ENCODE measurements around the gene TSPAN17. TPM values are rescaled to one million over a fixed set of nuclear protein-coding genes. Genes with fewer than 3 reads are reported as not detected.
A peak's percentile ranks its signal among the peaks of the same experiment; 100 is the strongest.

TSPAN17 gene
- total and polyA plus RNA-seq, 9 of the 15 experiments (the other 6 are each of a cell fraction or from before 2014, with no cell fraction given): 0.73 to 58.3 (median 34.5) TPM

GRCh38 chr5:176610435-176610773 is 36.9 kb upstream of the TSPAN17 start:
- Histone ChIP-seq H3K79me2 (ENCODE audit: control insufficient read depth, insufficient read depth, low read length) (peaks cover 2% of the 10 kb centered on the region; the same call in 1 of the 3 replicates), H3K27me3 (ENCODE audit: control insufficient read depth in 2 of 2, insufficient read depth in 2 of 2, low read length in 2 of 2) (peaks cover 0 to 7% of the 10 kb centered on the region in 2 experiments; a peak in 2 of 5 replicates), H3K9me1 (ENCODE audit: control insufficient read depth, insufficient read depth, low read length) (peaks cover 9% of the 10 kb centered on the region), H3K4me3 (peak overlapping the region; percentile 63), H2AFZ (ENCODE audit: low read depth, low read length) (peak overlapping the region; percentile 92), H3K27ac (ENCODE audit: extremely low read depth, low read depth, low read length) (peak overlapping the region; percentile 62; the same call in 1 of the 3 replicates), H4K20me1 (replicated peaks; ENCODE audit: control insufficient read depth, insufficient read depth, low read length) (peaks cover 34% of the 10 kb centered on the region), H3K4me1 (replicated peaks in 1 of 2; ENCODE audit: control insufficient read depth in 2 of 2, insufficient read depth in 2 of 2, low read length in 2 of 2) (peaks cover 23 to 30% of the 10 kb centered on the region in 2 experiments; a peak in 4 of 5 replicates), H3K4me2 (ENCODE audit: insufficient read depth, low read length) (peak overlapping the region; percentile 83), H3K9me3 (replicated peaks; ENCODE audit: control insufficient read depth, insufficient read depth, low read depth, low read length) (no peaks in the 10 kb centered on the region), H3K36me3 (ENCODE audit: control insufficient read depth, insufficient read depth, low read length) (peaks cover 3% of the 10 kb centered on the region; the same call in 2 of the 3 replicates), H3K9ac (ENCODE audit: insufficient read depth in 1 of 2, low read depth in 2 of 2, low read length in 2 of 2) (peak overlapping the region; percentile 56 to 91; a peak in 3 of 4 replicates)
- 0 out of 2 replicates have a peak, but pooled peaks have one; percentile 5 for TF ChIP-seq NCOA6 (IDR thresholded peaks at IDR 0.05)
- peak; percentile 67 for TF ChIP-seq GABPA (tag; conservative IDR thresholded peaks at IDR 0.05; ENCODE audit: low read depth)
- TF ChIP-seq POLR2AphosphoS2 (IDR thresholded peaks at IDR 0.05; ENCODE audit: low read length): no peak
- peak in 1 of 2 experiments; percentile 55 for TF ChIP-seq E2F6 (IDR thresholded peaks at IDR 0.05; ENCODE audit: borderline replicate concordance in 1 of 2, extremely low read depth in 1 of 2, insufficient read depth in 1 of 2, insufficient read length in 1 of 2, low read depth in 1 of 2, low read length in 1 of 2, poor library complexity in 1 of 2, severe bottlenecking in 1 of 2)
- TF ChIP-seq, protein P1, sequence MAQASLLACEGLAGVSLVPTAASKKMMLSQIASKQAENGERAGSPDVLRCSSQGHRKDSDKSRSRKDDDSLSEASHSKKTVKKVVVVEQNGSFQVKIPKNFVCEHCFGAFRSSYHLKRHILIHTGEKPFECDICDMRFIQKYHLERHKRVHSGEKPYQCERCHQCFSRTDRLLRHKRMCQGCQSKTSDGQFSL (CRISPR knock-in tag; IDR thresholded peaks at IDR 0.05): 0 out of 2 replicates have a peak, but pooled peaks have one; percentile 54
- TF ChIP-seq, protein P1 (tag; IDR thresholded peaks at IDR 0.05): peak in 1 of 2 experiments; percentile 80; a peak in 2 of 4 replicates
- no peak for TF ChIP-seq ZNF12 (CRISPR knock-in tag; IDR thresholded peaks at IDR 0.05)
- 0% methylated on average over 1 of the region's 31 CpGs for WGBS (ENCODE audit: insufficient coverage, low coverage, missing lambda C conversion rate)
- POLR2A ChIA-PET: no interaction called here
- DNase-seq (ENCODE audit: extremely low read depth in 1 of 4, low spot score in 3 of 4) (peak; percentile 36 to 65 (median 58)), FAIRE-seq (no peak), ATAC-seq (peak; percentile 4; the same call in 2 of the 3 replicates)
- CTCF ChIA-PET (ENCODE audit: low intra/inter-chr PET ratio): interaction anchor here (0.5 to 1.5 kb wide), 2 partner anchors 24 to 194 kb away, joined by 3 to 7 read pairs; partner anchors contain the start of gene CLTB
- in situ Hi-C loops (cut with MboI) (no loop called here), intact Hi-C loops (cut with micrococcal nuclease) (loop anchor here (2.0 kb wide), 1 partner anchor 36 kb away; no protein-coding TSS in a partner anchor)
- BruUV-seq (replicated peaks): no TSS peak
